Ishikawa (cell line): ENCODE results near the gene EP400.

Source experiments
- CEBPB ChIP-seq: IDR thresholded peaks from 2 replicates; pipeline ENCODE4 v1.6.1; 2012
- CREB1 ChIP-seq: IDR thresholded peaks from 2 replicates; pipeline ENCODE4 v1.6.1; 2012; ENCODE audit warnings: low read depth
- EGR1 ChIP-seq: IDR thresholded peaks from 2 replicates; pipeline ENCODE4 v1.6.1; 2012
- EP300 ChIP-seq: IDR thresholded peaks from 2 replicates; pipeline ENCODE4 v1.6.1; 2012; ENCODE audit warnings: borderline replicate concordance
- FOXM1 ChIP-seq: IDR thresholded peaks from 2 replicates; pipeline ENCODE4 v1.6.1; 2012; ENCODE audit warnings: low read depth, borderline replicate concordance
- MAX ChIP-seq: IDR thresholded peaks from 2 replicates; pipeline ENCODE4 v1.6.1; 2012
- RAD21 ChIP-seq: IDR thresholded peaks from 2 replicates; pipeline ENCODE4 v1.6.1; 2012; ENCODE audit warnings: low read depth
- REST ChIP-seq: IDR thresholded peaks from 2 replicates; pipeline ENCODE4 v1.6.1; 2012; ENCODE audit warnings: low read depth, mild to moderate bottlenecking
- TAF1 ChIP-seq: IDR thresholded peaks from 2 replicates; pipeline ENCODE4 v1.6.1; 2012; ENCODE audit warnings: low read depth, mild to moderate bottlenecking
- TCF12 ChIP-seq: IDR thresholded peaks from 2 replicates; pipeline ENCODE4 v1.6.1; 2012; ENCODE audit warnings: low read depth
- YY1 ChIP-seq: IDR thresholded peaks from 2 replicates; pipeline ENCODE4 v1.6.1; 2012; ENCODE audit warnings: low read depth
- TF ChIP-seq, protein P1 (sequence below): IDR thresholded peaks from 2 replicates; pipeline ENCODE4 v1.6.1; 2012

DNA sequence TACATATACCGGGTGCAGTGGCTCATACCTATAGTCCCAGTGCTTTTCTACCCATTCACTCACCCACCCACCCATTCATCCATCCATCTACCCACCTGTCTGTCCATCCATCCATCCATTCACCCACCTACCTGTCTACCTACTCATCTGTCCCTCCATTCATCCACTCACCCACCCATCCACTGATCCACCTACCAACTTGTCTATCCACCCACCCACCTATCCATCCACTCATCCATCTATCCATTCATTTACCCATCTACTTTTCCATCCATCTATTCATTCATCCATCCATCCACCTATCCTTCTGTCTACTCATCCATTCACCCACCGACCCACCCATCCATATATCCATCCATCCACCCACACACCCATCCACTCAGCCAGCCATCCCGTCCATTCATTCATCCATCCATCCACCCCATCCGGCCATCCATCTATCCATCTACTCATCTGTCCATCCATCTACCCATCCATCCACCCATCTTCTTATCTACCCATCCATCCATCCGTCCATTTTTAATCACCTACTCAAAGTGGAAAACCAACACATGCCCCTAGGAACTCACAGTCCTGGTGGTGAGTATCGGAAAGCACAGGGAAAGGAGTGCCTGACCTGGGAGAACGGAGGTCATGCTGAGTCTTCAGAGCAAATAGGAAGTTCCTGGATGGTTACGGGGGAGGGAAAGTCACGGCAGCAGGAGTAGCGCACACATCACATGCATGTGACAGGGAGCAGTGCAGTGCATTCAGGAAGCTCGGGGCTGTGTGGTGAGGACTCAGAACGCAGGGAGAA, 174.4 kb downstream of the EP400 start:
- TF ChIP-seq REST: no peak
- TF ChIP-seq RAD21: no peak
- TF ChIP-seq YY1: no peak
- TF ChIP-seq, protein P1, sequence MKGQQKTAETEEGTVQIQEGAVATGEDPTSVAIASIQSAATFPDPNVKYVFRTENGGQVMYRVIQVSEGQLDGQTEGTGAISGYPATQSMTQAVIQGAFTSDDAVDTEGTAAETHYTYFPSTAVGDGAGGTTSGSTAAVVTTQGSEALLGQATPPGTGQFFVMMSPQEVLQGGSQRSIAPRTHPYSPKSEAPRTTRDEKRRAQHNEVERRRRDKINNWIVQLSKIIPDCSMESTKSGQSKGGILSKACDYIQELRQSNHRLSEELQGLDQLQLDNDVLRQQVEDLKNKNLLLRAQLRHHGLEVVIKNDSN: no peak
- TF ChIP-seq TAF1: no peak
- TF ChIP-seq TCF12: no peak
- no peak for TF ChIP-seq CEBPB
- no peak for TF ChIP-seq EP300
- TF ChIP-seq MAX: no peak
- TF ChIP-seq EGR1: no peak
- no peak for TF ChIP-seq CREB1
- no peak for TF ChIP-seq FOXM1
